ENCODE results near the gene UGT3A1.

DNA sequence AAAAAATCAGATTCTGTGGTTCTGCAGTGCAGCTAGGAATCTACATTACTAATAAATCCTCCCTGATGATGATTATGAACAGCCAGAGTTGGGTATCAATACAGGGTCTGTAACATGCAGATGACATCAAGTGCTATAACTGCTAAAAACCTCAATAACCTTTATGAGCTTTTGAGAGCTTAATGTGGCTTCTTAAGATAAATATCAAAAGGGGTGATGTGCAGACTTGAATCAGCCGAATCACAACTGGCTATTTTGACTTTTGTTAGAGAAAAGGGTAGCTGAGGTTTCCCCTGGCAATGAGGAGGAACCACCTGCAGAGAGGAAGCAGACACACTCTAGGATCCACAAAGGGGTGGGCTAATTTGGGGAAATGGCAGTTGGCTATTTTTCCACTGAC is 83.0 kb downstream of the UGT3A1 start:
- TF ChIP-seq POLR2A (IDR thresholded peaks at IDR 0.05; ENCODE audit: low read length): no peak
- no peak for TF ChIP-seq GATA1 (IDR thresholded peaks at IDR 0.05; ENCODE audit: low read depth, low read length)
